Measurements from ENCODE around the gene TVP23C. TPM values are rescaled to one million over a fixed set of nuclear protein-coding genes. Genes with fewer than 3 reads are reported as not detected.

The TVP23C gene
- total RNA-seq, 2 experiments from 2014 or later = 6.5 TPM

DNA sequence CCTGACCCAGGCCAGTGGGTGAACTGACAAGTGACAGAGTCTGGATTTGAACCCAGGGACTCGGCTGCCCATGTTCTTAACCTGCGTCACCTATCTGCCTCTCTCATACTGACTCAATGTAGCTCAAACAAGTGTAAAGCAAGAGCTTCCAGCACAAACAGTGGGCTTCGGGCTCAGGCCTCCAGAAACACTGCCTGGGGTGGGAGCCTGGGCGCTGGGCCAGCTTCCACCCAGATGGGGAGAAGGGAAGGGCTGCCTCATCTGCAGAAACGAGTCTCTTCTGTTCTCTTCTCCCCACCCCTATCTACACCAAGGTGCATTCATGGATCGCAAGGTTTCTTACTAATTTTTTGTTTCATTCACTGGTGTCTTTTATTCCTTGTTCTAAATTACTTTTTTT lies 97.2 kb downstream of the TVP23C start:
- intact Hi-C loops (cut with micrococcal nuclease) = no loop called here
- no peak for DNase-seq
- CTCF ChIA-PET = no interaction called here
- Mint-ChIP-seq H3K4me3 (no peak overlapping the region), H3K27me3 (ENCODE audit: low read depth) (no peaks in the 10 kb centered on the region), H3K4me1 (ENCODE audit: low read depth) (no peaks in the 10 kb centered on the region), H3K27ac (no peak overlapping the region), H3K36me3 (ENCODE audit: low read depth) (peaks cover 8% of the 10 kb centered on the region), H3K9me3 (peaks cover 4% of the 10 kb centered on the region)

DNA sequence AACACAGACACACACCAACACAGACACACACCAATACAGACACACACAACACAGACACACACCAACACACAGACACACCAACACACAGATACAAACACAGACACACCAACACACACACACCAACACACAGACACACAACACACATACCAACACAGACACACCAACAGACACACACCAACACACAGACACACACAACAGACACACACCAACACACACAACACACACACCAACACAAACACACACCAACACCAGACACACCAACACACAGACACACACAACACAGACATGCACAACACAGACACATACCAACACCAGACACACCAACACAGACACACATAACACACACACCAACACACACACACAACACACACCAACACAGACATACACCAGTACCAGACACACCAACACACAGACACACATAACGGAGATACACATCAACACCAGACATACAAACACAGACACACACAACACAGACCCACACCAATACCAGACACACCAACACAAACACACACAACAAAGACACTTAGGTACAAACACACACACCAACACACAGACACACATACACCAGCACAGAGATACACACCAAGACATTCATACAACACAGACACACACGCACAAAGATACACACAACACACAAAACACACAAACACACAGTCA lies 98.1 kb downstream of the TVP23C start:
- no peak for DNase-seq
- H3K4me3 Mint-ChIP-seq = no peak overlapping the region

DNA sequence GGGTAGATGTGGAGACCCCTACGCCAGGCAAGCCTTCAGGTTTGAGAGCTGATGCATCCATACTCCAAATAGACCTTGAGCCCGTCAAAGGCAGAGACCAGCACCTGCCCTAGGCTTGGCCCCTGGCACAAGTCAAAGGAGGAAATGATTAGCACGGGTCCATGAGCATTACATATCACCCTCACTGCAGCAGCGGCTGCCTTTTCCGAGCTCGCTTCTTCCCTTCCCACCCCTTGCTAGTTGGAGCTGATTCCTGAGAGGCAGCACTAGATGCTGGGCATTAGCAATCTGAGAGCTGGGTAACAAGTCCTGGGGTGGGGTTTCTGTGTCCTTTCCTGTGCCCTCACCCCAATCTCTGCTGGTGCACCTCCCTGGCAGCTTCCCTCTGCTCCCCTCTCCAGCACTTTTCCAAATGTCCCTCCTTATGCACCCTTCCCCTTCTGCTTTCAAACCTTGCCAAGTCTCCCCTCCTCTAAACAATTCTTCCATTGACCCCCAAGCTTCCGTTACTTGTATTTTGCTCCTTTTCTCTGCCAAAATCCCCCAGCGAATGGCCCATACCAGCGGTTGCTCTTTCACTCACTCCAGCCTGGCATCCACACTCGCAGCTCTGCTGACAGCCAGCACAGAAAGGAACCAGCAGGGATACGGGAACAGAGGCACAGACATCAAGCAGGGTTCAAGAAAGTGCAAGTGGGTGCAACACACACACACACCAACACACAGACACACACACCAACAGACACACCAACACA lies 98.9 kb downstream of the TVP23C start:
- H3K4me3 Mint-ChIP-seq = no peak overlapping the region

More for the DNA sequence above, 98.1 kb downstream of the TVP23C start:
- Mint-ChIP-seq H3K36me3 (ENCODE audit: low read depth) (peaks cover 8% of the 10 kb centered on the region), H3K27me3 (ENCODE audit: low read depth) (no peaks in the 10 kb centered on the region), H3K4me1 (ENCODE audit: low read depth) (no peaks in the 10 kb centered on the region), H3K27ac (no peak overlapping the region), H3K9me3 (peaks cover 4% of the 10 kb centered on the region)
- CTCF ChIA-PET = no interaction called here
- intact Hi-C loops (cut with micrococcal nuclease) = no loop called here

DNA sequence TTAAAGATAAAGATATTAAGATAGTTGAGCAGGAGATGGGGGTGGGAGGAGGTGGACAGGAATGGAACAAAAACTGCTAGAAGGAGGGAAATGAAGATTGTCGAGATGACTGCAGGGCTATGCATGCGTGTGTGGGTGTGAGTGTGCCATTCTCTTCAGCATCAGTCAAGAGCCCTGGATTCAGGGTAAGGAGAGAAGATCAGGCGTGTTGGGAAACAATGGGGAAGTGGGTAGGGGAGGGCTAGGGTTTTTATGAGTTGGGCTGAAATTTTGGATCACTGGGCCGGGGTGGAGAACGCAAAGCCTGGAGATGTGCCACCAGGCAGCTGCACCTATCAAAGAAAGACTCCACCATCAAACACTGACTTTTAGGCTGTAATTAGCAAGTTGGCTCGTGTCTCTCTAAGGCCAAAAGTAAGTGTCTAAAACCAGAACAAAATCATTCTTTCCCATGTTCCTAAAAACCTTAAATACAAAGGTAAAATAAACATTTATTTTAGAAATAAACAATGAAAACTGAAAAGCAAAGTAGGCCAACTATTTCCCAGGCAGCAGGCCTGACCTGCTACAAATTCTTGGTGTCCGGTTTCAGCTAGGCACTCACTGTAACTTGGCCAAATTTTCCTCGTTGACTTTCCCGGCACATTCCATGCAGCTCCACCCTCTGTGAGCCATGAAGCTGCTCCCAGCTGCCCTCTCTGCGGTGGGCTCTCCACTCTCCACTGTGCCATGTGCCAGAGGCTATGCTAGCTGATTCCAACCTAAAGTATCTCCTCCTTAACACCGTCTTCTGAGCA lies 100.1 kb downstream of the TVP23C start:
- Mint-ChIP-seq H3K4me3 (no peak overlapping the region), H3K36me3 (ENCODE audit: low read depth) (peaks cover 13% of the 10 kb centered on the region), H3K27ac (no peak overlapping the region), H3K4me1 (ENCODE audit: low read depth) (no peaks in the 10 kb centered on the region), H3K27me3 (ENCODE audit: low read depth) (no peaks in the 10 kb centered on the region), H3K9me3 (peaks cover 4% of the 10 kb centered on the region)
- CTCF ChIA-PET = interaction anchor here (0.5 kb wide), 1 partner anchor 15 kb away, joined by 3 read pairs; no protein-coding TSS in a partner anchor
- intact Hi-C loops (cut with micrococcal nuclease) = no loop called here
- DNase-seq = no peak

More for the DNA sequence above, 98.9 kb downstream of the TVP23C start:
- no peak overlapping the region for H3K27ac Mint-ChIP-seq
- no peaks in the 10 kb centered on the region for H3K4me1 Mint-ChIP-seq (ENCODE audit: low read depth)
- DNase-seq = no peak
- peaks cover 4% of the 10 kb centered on the region for H3K9me3 Mint-ChIP-seq
- H3K36me3 Mint-ChIP-seq (ENCODE audit: low read depth) = peaks cover 12% of the 10 kb centered on the region
- H3K27me3 Mint-ChIP-seq (ENCODE audit: low read depth) = no peaks in the 10 kb centered on the region
- CTCF ChIA-PET = no interaction called here
- intact Hi-C loops (cut with micrococcal nuclease) = no loop called here

DNA sequence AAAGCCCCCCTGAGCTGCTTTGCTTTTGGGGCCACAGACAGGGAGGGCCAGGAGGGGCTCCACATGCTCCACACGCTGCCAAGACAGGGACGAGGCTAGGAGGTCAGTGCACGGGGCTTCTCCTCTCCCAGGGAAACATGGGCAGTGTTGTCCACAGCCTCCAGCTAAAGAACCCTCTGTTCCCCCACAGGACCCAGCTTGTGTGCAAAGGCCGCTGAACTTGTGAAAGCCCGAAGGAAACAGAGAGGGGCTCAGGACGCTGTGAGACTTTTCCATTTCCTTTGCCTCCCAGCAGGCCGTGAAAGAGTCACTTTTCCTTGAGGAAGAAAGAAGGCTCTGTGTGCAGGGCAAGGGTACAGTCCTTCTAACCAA lies 105.6 kb downstream of the TVP23C start:
- H3K36me3 Mint-ChIP-seq (ENCODE audit: low read depth) = peaks cover 20% of the 10 kb centered on the region
- H3K4me1 Mint-ChIP-seq (ENCODE audit: low read depth) = no peaks in the 10 kb centered on the region
- CTCF ChIA-PET = no interaction called here
- no peaks in the 10 kb centered on the region for H3K27me3 Mint-ChIP-seq (ENCODE audit: low read depth)
- intact Hi-C loops (cut with micrococcal nuclease) = no loop called here
- H3K4me3 Mint-ChIP-seq = no peak overlapping the region
- peaks cover 17% of the 10 kb centered on the region for H3K9me3 Mint-ChIP-seq
- no peak for DNase-seq
- no peak overlapping the region for H3K27ac Mint-ChIP-seq

GRCh38 chr17:15456972-15457722 lies 106.1 kb downstream of the TVP23C start:
- H3K36me3 Mint-ChIP-seq (ENCODE audit: low read depth) = peaks cover 17% of the 10 kb centered on the region
- DNase-seq = no peak
- H3K27me3 Mint-ChIP-seq (ENCODE audit: low read depth) = no peaks in the 10 kb centered on the region
- peaks cover 13% of the 10 kb centered on the region for H3K9me3 Mint-ChIP-seq
- intact Hi-C loops (cut with micrococcal nuclease) = no loop called here
- H3K27ac Mint-ChIP-seq = no peak overlapping the region
- no peak overlapping the region for H3K4me3 Mint-ChIP-seq
- CTCF ChIA-PET = interaction anchor here (0.7 kb wide), 1 partner anchor 502 kb away, joined by 5 read pairs; no protein-coding TSS in a partner anchor
- no peaks in the 10 kb centered on the region for H3K4me1 Mint-ChIP-seq (ENCODE audit: low read depth)

- no peak overlapping the region for H3K27ac Mint-ChIP-seq
- peaks cover 17% of the 10 kb centered on the region for H3K36me3 Mint-ChIP-seq (ENCODE audit: low read depth)
- no peaks in the 10 kb centered on the region for H3K4me1 Mint-ChIP-seq (ENCODE audit: low read depth)
- no peak overlapping the region for H3K4me3 Mint-ChIP-seq
- H3K27me3 Mint-ChIP-seq (ENCODE audit: low read depth) = no peaks in the 10 kb centered on the region
- H3K9me3 Mint-ChIP-seq = peaks cover 13% of the 10 kb centered on the region
- DNase-seq = no peak
- intact Hi-C loops (cut with micrococcal nuclease) = no loop called here
- CTCF ChIA-PET = interaction anchor here (0.7 kb wide), 1 partner anchor 502 kb away, joined by 5 read pairs; no protein-coding TSS in a partner anchor
Observed at GRCh38 chr17:15456496-15456895, 106.8 kb downstream of the TVP23C start.

GRCh38 chr17:15454346-15454745 lies 108.9 kb downstream of the TVP23C start:
- peaks cover 13% of the 10 kb centered on the region for H3K36me3 Mint-ChIP-seq (ENCODE audit: low read depth)
- CTCF ChIA-PET = interaction anchor here (1.0 to 1.4 kb wide), 2 partner anchors 10 to 49 kb away, joined by 3 to 4 read pairs; no protein-coding TSS in a partner anchor
- H3K27me3 Mint-ChIP-seq (ENCODE audit: low read depth) = no peaks in the 10 kb centered on the region
- no peak for DNase-seq
- peaks cover 13% of the 10 kb centered on the region for H3K9me3 Mint-ChIP-seq
- no peak overlapping the region for H3K27ac Mint-ChIP-seq
- intact Hi-C loops (cut with micrococcal nuclease) = no loop called here
- H3K4me1 Mint-ChIP-seq (ENCODE audit: low read depth) = no peaks in the 10 kb centered on the region
- H3K4me3 Mint-ChIP-seq = no peak overlapping the region

DNA sequence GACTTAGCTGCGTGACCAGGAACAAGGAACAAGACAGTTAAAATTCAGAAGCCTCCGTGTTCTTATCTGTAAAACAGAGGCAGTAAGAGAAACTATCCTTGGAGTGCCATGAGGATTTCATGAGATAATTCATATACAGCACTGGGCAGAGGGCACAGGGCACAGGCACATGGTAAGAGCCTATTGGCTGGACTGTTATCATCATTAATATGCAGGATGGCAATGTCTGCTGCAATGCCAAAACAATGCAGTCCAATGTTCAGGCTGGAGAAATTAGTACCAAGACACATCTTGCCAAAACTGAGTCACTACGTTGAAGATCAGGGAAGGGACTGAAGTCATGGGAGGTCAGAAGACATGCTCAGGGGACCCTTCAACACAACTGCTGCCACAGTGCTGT lies 109.5 kb downstream of the TVP23C start:
- Mint-ChIP-seq H3K36me3 (ENCODE audit: low read depth) (peaks cover 12% of the 10 kb centered on the region), H3K9me3 (peaks cover 13% of the 10 kb centered on the region), H3K27me3 (ENCODE audit: low read depth) (no peaks in the 10 kb centered on the region), H3K27ac (no peak overlapping the region), H3K4me1 (ENCODE audit: low read depth) (no peaks in the 10 kb centered on the region), H3K4me3 (no peak overlapping the region)
- DNase-seq = no peak
- intact Hi-C loops (cut with micrococcal nuclease) = no loop called here
- CTCF ChIA-PET = no interaction called here

GRCh38 chr17:15453246-15453645 lies 110.0 kb downstream of the TVP23C start:
- no peaks in the 10 kb centered on the region for H3K27me3 Mint-ChIP-seq (ENCODE audit: low read depth)
- no peak overlapping the region for H3K4me3 Mint-ChIP-seq
- CTCF ChIA-PET = no interaction called here
- intact Hi-C loops (cut with micrococcal nuclease) = no loop called here
- peaks cover 13% of the 10 kb centered on the region for H3K9me3 Mint-ChIP-seq
- H3K36me3 Mint-ChIP-seq (ENCODE audit: low read depth) = peaks cover 12% of the 10 kb centered on the region
- no peak for DNase-seq
- H3K27ac Mint-ChIP-seq = no peak overlapping the region
- H3K4me1 Mint-ChIP-seq (ENCODE audit: low read depth) = no peaks in the 10 kb centered on the region

DNA sequence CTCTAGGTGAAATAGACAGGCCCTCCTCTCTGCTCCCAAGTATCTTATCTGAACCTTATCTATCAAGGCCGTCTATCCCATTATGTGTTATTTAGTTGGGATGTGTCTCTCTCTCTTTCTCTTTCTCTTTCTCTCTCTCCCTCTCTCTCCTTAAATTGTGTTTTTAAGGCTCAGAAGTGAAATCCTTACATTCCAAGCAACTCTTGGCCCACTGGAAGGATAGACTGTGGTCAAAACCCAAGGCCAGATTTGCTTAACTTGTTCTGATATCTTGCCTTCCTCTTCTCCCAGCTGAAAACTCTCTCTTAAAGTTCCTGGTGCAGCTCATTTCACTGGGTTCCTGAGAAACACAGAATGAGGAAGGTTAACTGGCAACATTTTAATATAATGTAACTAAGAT lies 110.5 kb downstream of the TVP23C start:
- DNase-seq = no peak
- no peaks in the 10 kb centered on the region for H3K27me3 Mint-ChIP-seq (ENCODE audit: low read depth)
- H3K4me3 Mint-ChIP-seq = no peak overlapping the region
- CTCF ChIA-PET = no interaction called here
- intact Hi-C loops (cut with micrococcal nuclease) = no loop called here
- H3K27ac Mint-ChIP-seq = no peak overlapping the region
- peaks cover 13% of the 10 kb centered on the region for H3K9me3 Mint-ChIP-seq
- peaks cover 12% of the 10 kb centered on the region for H3K36me3 Mint-ChIP-seq (ENCODE audit: low read depth)
- no peaks in the 10 kb centered on the region for H3K4me1 Mint-ChIP-seq (ENCODE audit: low read depth)

All from activated naive CD4-positive, alpha-beta T cell treated with anti-CD3 and anti-CD28 coated beads for 36 hours (primary cell).